Right lobe of liver (tissue), 4 donors: ENCODE data around the gene NUDT6.

Source experiments
- POLR2A ChIP-seq: fragments of 450-650 bp; IDR thresholded peaks from one replicate; pipeline ENCODE4 v1.6.1; 2017; ENCODE audit warnings: antibody characterized with exemption, mild to moderate bottlenecking
- TF ChIP-seq, protein P1 (sequence below), 4 donors: fragments of 200-600 bp in 3 of 4; fragments of 450-650 bp in 1 of 4; IDR thresholded peaks; one replicate each; pipeline versions ENCODE4 v1.5.1 to v1.8.0; 2016 to 2022; ENCODE audit warnings: antibody characterized with exemption in 4 of 4, mild to moderate bottlenecking in 2 of 4
- donor health status: DM: no; HTN: no; CAD: no.
- donor health status: DM: no; HTN: no; CAD: no.
- donor health status: DM: no; HTN: yes; CAD: no.

- TF ChIP-seq, protein P1, sequence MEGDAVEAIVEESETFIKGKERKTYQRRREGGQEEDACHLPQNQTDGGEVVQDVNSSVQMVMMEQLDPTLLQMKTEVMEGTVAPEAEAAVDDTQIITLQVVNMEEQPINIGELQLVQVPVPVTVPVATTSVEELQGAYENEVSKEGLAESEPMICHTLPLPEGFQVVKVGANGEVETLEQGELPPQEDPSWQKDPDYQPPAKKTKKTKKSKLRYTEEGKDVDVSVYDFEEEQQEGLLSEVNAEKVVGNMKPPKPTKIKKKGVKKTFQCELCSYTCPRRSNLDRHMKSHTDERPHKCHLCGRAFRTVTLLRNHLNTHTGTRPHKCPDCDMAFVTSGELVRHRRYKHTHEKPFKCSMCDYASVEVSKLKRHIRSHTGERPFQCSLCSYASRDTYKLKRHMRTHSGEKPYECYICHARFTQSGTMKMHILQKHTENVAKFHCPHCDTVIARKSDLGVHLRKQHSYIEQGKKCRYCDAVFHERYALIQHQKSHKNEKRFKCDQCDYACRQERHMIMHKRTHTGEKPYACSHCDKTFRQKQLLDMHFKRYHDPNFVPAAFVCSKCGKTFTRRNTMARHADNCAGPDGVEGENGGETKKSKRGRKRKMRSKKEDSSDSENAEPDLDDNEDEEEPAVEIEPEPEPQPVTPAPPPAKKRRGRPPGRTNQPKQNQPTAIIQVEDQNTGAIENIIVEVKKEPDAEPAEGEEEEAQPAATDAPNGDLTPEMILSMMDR (IDR thresholded peaks at IDR 0.05), result no peak
- no peak for TF ChIP-seq POLR2A
Measured at GRCh38 chr4:122917731-122918130, 4.7 kb downstream of the NUDT6 start.
